ENCODE data around the gene LIMS3.
"Not testable (repeated sequence)": the region's sequence is repeated elsewhere in the genome, so short reads cannot be mapped to it uniquely, and the experiment has no call there.

GRCh38 chr2:109896212-109896611 is 2.3 kb upstream of the LIMS3 start:
- not testable (repeated sequence) for TF ChIP-seq BCLAF1 (IDR thresholded peaks at IDR 0.05); NR3C1 (CRISPR knock-in tag; IDR thresholded peaks at IDR 0.05); ETV6 (CRISPR knock-in tag; conservative IDR thresholded peaks at IDR 0.05); CTCF (CRISPR knock-in tag; IDR thresholded peaks at IDR 0.05); MAX (IDR thresholded peaks at IDR 0.05); GABPA (IDR thresholded peaks at IDR 0.05; ENCODE audit: low read depth, low read length); GABPA (CRISPR knock-in tag; IDR thresholded peaks at IDR 0.05; ENCODE audit: low read depth); KDM4B (CRISPR knock-in tag; IDR thresholded peaks at IDR 0.05)

Data from HepG2 (cell line).